HUES48 (cell line): ENCODE data around the gene ZNF710.

Experiments
- H3K27ac ChIP-seq: one replicate; pipeline ENCODE4 v1.7.0; 2013; ENCODE audit warnings: low read depth, low read length, inconsistent platforms
- H3K27me3 ChIP-seq: 2 replicates; pipeline ENCODE4 v1.6.1; 2013; ENCODE audit warnings: mild to moderate bottlenecking, low read length; ENCODE audit not compliant: control insufficient read depth, insufficient read depth
- H3K36me3 ChIP-seq: 2 replicates; pipeline ENCODE4 v1.6.1; 2013; ENCODE audit warnings: low read length; ENCODE audit not compliant: control insufficient read depth, insufficient read depth
- H3K4me1 ChIP-seq: 2 replicates; pipeline ENCODE4 v1.6.1; 2013; ENCODE audit warnings: mild to moderate bottlenecking, low read length; ENCODE audit not compliant: control insufficient read depth, insufficient read depth
- H3K4me3 ChIP-seq: 2 replicates; pipeline ENCODE4 v1.5.1; 2013; ENCODE audit warnings: mild to moderate bottlenecking, low read depth, low read length
- H3K9ac ChIP-seq: 2 replicates; pipeline ENCODE4 v1.6.1; 2013; ENCODE audit warnings: mild to moderate bottlenecking, low read depth, low read length, moderate library complexity
- H3K9me3 ChIP-seq: 2 replicates; pipeline ENCODE4 v1.6.1; 2013; ENCODE audit warnings: low read length; ENCODE audit not compliant: control insufficient read depth, insufficient read depth

Gene ZNF710

DNA sequence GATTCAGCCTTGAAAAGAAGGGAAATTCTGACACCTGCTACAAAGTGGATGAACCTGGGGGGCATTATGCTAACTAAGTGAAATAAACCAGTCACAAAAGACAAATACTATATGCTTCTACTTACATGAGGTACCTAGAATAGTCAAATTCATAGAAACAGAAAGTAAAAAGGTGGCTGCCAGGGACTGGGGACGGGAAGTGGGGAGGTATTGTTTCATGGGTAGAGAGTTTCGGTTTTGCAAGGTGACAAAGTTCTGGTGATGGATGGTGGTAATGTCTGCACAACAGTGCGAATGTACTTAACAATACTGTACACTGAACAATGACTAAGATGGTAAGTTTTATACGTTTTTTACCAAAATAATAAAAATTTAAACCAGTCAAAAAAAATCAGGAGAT, 96.4 kb downstream of the ZNF710 start:
- Histone ChIP-seq H3K9me3 (no peaks in the 10 kb centered on the region), H3K4me1 (peaks cover 7% of the 10 kb centered on the region), H3K27ac (no peak overlapping the region), H3K4me3 (no peak overlapping the region), H3K9ac (no peak overlapping the region), H3K27me3 (0 out of 2 replicates have a peak, but pooled peaks cover 3% of the 10 kb centered on the region), H3K36me3 (no peaks in the 10 kb centered on the region)

- H3K9me3 ChIP-seq, result no peaks in the 10 kb centered on the region
- H3K36me3 ChIP-seq, result no peaks in the 10 kb centered on the region
- H3K4me3 ChIP-seq, result no peak overlapping the region
- H3K4me1 ChIP-seq, result peaks cover 7% of the 10 kb centered on the region
- H3K9ac ChIP-seq, result no peak overlapping the region
- no peak overlapping the region for H3K27ac ChIP-seq
- H3K27me3 ChIP-seq, result peaks cover 15% of the 10 kb centered on the region
These were observed 98.1 kb downstream of the ZNF710 start for GRCh38 chr15:90099072-90099867.

DNA sequence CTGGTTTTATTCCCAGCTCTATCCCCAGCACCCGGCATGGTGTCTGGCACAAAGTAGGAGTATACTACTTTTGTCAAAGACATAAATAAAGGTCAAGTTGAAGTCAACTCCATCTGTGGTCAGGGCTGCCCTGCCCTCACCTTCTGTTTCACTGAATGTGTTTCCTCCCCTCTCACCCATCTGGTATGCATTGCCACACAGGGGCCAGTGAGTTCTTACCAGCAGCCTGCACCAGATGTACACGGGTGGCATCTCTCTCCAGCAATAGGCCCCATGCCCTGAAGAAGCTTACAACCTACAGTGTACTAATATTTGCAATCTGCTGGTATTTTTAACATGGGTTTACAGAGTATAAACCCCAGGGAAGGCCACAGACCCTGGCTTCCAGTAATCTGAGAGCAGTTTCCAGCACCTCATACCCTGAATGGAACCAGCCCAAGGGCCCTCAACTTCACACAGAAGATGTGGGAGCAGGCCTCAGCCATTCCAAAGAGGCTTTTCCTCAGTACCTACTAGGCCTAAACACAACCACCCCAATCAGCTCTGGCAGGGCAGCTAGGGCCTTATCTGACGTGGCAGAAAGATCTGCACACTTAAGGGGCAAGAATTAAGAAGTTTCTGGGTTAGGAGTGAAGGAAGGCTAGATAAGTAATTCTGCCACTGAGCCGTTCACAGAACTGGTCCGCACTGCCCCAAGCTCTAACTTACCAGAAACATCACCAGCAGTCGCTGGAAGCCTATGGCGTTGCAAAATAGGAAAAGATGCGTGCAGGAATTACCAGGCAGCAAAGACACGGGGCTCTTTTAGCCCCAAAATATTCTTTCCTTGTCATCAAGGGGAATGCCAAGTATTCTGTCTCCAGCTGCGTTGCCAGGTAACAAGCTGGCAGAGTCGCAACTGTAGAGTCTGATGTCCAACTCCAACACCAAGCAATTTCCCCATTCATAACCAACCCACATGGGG, 99.0 kb downstream of the ZNF710 start:
- H3K36me3 ChIP-seq, result no peaks in the 10 kb centered on the region
- no peak overlapping the region for H3K4me3 ChIP-seq
- H3K27ac ChIP-seq, result no peak overlapping the region
- peaks cover 24% of the 10 kb centered on the region for H3K27me3 ChIP-seq
- H3K4me1 ChIP-seq, result peaks cover 7% of the 10 kb centered on the region
- no peak overlapping the region for H3K9ac ChIP-seq
- H3K9me3 ChIP-seq, result no peaks in the 10 kb centered on the region

- Histone ChIP-seq H3K9ac (peak overlapping the region; percentile 70; the same call in 1 of the 2 replicates), H3K27ac (no peak overlapping the region), H3K4me3 (peak overlapping the region; percentile 84), H3K36me3 (no peaks in the 10 kb centered on the region), H3K27me3 (peaks cover 27% of the 10 kb centered on the region), H3K4me1 (peaks cover 7% of the 10 kb centered on the region), H3K9me3 (no peaks in the 10 kb centered on the region)
These were observed 100.2 kb downstream of the ZNF710 start for GRCh38 chr15:90101130-90101968.

- H3K27ac ChIP-seq, result peak within 1 kb of the TSS; percentile 60
- peaks cover 13% of the 10 kb centered on the region for H3K4me1 ChIP-seq
- peak within 1 kb of the TSS; percentile 70; the same call in 1 of the 2 replicates for H3K9ac ChIP-seq
- H3K36me3 ChIP-seq, result no peaks in the 10 kb centered on the region
- no peaks in the 10 kb centered on the region for H3K9me3 ChIP-seq
- H3K4me3 ChIP-seq, result peak within 1 kb of the TSS; percentile 84
- peaks cover 27% of the 10 kb centered on the region for H3K27me3 ChIP-seq
These were observed 101.1 kb downstream of the ZNF710 start, which contains the start of gene IDH2 for GRCh38 chr15:90101969-90102890. Gene IDH2, minus strand, starts transcription at chr15:90102468. Its CDS starts 78 bp downstream, at chr15:90102390.

DNA sequence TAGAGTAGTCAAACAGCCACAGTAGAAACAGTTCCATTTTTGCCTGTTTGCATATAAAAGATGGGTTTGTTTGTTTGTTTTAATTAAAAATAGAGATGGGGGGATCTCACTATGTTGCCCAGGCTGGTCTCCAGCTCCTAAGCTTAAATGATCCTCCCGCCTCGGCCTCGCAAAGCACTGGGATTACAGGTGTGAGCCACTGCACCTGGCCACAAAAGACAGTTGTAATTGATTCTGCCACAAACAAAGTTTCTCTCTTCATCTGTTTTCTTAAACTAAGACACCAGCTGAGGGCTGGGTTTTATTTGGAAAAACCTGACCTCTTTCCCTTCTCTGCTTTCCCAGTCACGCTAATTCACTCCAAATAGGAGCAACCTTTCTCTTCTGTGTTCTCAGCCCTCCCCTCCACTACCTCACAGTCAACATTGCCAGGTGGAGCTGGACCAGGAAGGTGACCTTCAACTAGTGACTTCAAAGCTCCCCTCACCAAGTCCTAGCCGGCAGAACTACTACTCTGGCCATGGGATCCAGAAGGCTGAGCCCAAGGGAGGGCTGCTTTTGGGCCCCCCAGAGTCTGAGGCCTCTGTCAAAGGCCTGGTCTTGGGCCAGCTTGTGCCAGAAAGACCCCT, 102.7 kb downstream of the ZNF710 start:
- H3K27ac ChIP-seq, result no peak overlapping the region
- H3K9me3 ChIP-seq, result no peaks in the 10 kb centered on the region
- H3K9ac ChIP-seq, result no peak overlapping the region
- H3K36me3 ChIP-seq, result no peaks in the 10 kb centered on the region
- peaks cover 27% of the 10 kb centered on the region for H3K27me3 ChIP-seq
- H3K4me3 ChIP-seq, result no peak overlapping the region
- peaks cover 9% of the 10 kb centered on the region for H3K4me1 ChIP-seq

DNA sequence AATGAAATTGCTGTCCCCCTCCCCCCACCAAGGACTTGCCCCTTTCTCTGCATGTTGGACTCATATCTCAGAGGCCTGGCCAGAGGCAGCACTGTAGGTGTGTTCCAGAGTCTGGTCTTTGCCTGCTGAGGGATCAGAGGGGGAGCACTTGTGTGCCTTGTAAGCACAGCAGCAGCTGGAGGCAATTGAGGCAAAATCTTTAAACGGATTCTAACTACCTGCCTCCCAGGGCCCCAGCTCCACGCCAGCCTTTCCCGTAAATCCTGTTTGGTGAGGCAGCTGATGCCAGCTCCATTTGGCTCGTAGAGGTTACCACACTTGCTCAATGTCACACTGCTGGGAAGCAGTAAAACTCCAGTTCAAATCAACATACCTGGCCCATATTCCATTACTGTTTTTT, 103.4 kb downstream of the ZNF710 start:
- no peak overlapping the region for H3K9ac ChIP-seq
- H3K4me3 ChIP-seq, result no peak overlapping the region
- H3K9me3 ChIP-seq, result no peaks in the 10 kb centered on the region
- H3K36me3 ChIP-seq, result no peaks in the 10 kb centered on the region
- H3K27ac ChIP-seq, result no peak overlapping the region
- peaks cover 27% of the 10 kb centered on the region for H3K27me3 ChIP-seq
- H3K4me1 ChIP-seq, result peaks cover 9% of the 10 kb centered on the region

- H3K9me3 ChIP-seq, result no peaks in the 10 kb centered on the region
- peaks cover 27% of the 10 kb centered on the region for H3K27me3 ChIP-seq
- H3K9ac ChIP-seq, result no peak overlapping the region
- peaks cover 9% of the 10 kb centered on the region for H3K4me1 ChIP-seq
- no peak overlapping the region for H3K27ac ChIP-seq
- H3K36me3 ChIP-seq, result no peaks in the 10 kb centered on the region
- H3K4me3 ChIP-seq, result no peak overlapping the region
These were observed 104.4 kb downstream of the ZNF710 start for GRCh38 chr15:90105521-90105920.

DNA sequence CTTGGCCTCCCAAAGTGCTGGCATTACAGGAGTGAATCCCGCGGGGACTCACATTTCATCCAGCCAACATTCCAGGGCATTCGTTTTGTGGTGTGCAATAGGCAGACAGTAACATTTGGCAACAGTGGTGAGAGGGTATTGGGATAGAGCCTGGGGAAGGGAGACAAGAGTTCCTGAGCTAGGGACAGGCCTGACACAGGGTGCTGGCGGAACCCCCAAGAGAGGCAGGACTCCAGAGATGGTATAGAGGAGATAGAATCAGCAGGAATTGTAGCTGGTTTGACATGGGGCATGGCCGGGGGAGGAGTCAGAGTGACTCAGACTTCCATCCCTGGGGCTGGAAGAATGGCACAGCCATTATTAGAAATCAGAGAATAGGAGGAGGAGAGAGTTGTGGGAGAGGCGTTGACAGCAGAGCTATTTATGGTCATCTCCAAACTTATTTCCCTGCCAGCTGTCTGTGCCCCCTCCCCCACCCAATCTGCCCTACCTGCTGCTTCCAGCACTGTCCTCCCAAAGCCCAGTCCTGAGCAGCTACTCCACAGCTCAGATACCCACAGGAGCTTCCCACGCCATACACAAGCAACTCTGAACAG, 105.5 kb downstream of the ZNF710 start:
- Histone ChIP-seq H3K27me3 (peaks cover 25% of the 10 kb centered on the region), H3K27ac (peak overlapping the region; percentile 18), H3K4me1 (peaks cover 6% of the 10 kb centered on the region), H3K36me3 (no peaks in the 10 kb centered on the region), H3K9me3 (no peaks in the 10 kb centered on the region), H3K4me3 (no peak overlapping the region), H3K9ac (no peak overlapping the region)
